GM18502 (cell line): ENCODE data around the gene TBX18.

Source experiments
- ATAC-seq: cut with Tn5 transposase; IDR thresholded peaks from one replicate; pipeline ENCODE4 v1.9.1; 2021; ENCODE audit warnings: mild to moderate bottlenecking; ENCODE audit not compliant: unreplicated experiment, poor library complexity

The TBX18 gene

GRCh38 chr6:84638286-84638685, 126.1 kb downstream of the TBX18 start:
- ATAC-seq = no peak
